Measurements from ENCODE around the gene ERGIC2. TPM values are rescaled to one million over a fixed set of nuclear protein-coding genes. Genes with fewer than 3 reads are reported as not detected.

Gene ERGIC2
- total and polyA plus RNA-seq, 5 donors from 2014 or later, result 37.4 to 125 (median 102) TPM

GRCh38 chr12:29316752-29317151, 64.2 kb downstream of the ERGIC2 start:
- H3K4me3 Mint-ChIP-seq, result no peak overlapping the region
- H3K27ac Mint-ChIP-seq, result no peak overlapping the region
- no peaks in the 10 kb centered on the region for H3K27me3 Mint-ChIP-seq
- Histone ChIP-seq H3K9me3 (ENCODE audit: control insufficient read depth in 2 of 2, low read length in 2 of 2) (no peaks in the 10 kb centered on the region), H3K4me1 (ENCODE audit: control insufficient read depth, insufficient read depth, low read length, poor library complexity, severe bottlenecking) (no peaks in the 10 kb centered on the region), H3K36me3 (ENCODE audit: control insufficient read depth, insufficient read depth, low read length) (no peaks in the 10 kb centered on the region), H3K27ac (ENCODE audit: insufficient read depth, low read length, poor library complexity, severe bottlenecking) (no peak overlapping the region), H3K4me3 (ENCODE audit: low read depth, low read length) (no peak overlapping the region), H3K27me3 (ENCODE audit: control insufficient read depth, insufficient read depth, low read length) (no peaks in the 10 kb centered on the region)
- H3K4me1 Mint-ChIP-seq, result peaks cover 9 to 15% (median 10%) of the 10 kb centered on the region in 4 donors
- DNase-seq, result no peak
- H3K36me3 Mint-ChIP-seq, result peaks cover 4% of the 10 kb centered on the region
- H3K9me3 Mint-ChIP-seq, result no peaks in the 10 kb centered on the region
- ATAC-seq (ENCODE audit: low read depth in 2 of 2), result no peak

GRCh38 chr12:29314416-29314815, 66.6 kb downstream of the ERGIC2 start:
- H3K36me3 ChIP-seq (ENCODE audit: control insufficient read depth, insufficient read depth, low read length), result peaks cover 1% of the 10 kb centered on the region
- H3K36me3 Mint-ChIP-seq, result peaks cover 4% of the 10 kb centered on the region

GRCh38 chr12:29310899-29311298, 70.1 kb downstream of the ERGIC2 start:
- no peaks in the 10 kb centered on the region for H3K4me1 ChIP-seq (ENCODE audit: control insufficient read depth, insufficient read depth, low read length, poor library complexity, severe bottlenecking)
- ATAC-seq (ENCODE audit: low read depth in 2 of 2) (no peak), DNase-seq (no peak)
- Mint-ChIP-seq H3K4me3 (no peak overlapping the region), H3K27me3 (no peaks in the 10 kb centered on the region), H3K36me3 (peaks cover 4% of the 10 kb centered on the region), H3K4me1 (no peaks in the 10 kb centered on the region), H3K9me3 (no peaks in the 10 kb centered on the region), H3K27ac (no peak overlapping the region)
- peaks cover 1% of the 10 kb centered on the region for H3K36me3 ChIP-seq (ENCODE audit: control insufficient read depth, insufficient read depth, low read length)
- no peaks in the 10 kb centered on the region for H3K27me3 ChIP-seq (ENCODE audit: control insufficient read depth, insufficient read depth, low read length)
- H3K4me3 ChIP-seq (ENCODE audit: low read depth, low read length), result no peak overlapping the region
- no peak overlapping the region for H3K27ac ChIP-seq (ENCODE audit: insufficient read depth, low read length, poor library complexity, severe bottlenecking)
- H3K9me3 ChIP-seq (ENCODE audit: control insufficient read depth in 2 of 2, low read length in 2 of 2), result no peaks in the 10 kb centered on the region

More at GRCh38 chr12:29314416-29314815, 66.6 kb downstream of the ERGIC2 start:
- no peaks in the 10 kb centered on the region for H3K9me3 ChIP-seq (ENCODE audit: control insufficient read depth in 2 of 2, low read length in 2 of 2)
- H3K27me3 ChIP-seq (ENCODE audit: control insufficient read depth, insufficient read depth, low read length), result no peaks in the 10 kb centered on the region
- no peaks in the 10 kb centered on the region for H3K4me1 ChIP-seq (ENCODE audit: control insufficient read depth, insufficient read depth, low read length, poor library complexity, severe bottlenecking)
- Mint-ChIP-seq H3K27ac (no peak overlapping the region), H3K4me1 (peaks cover 9 to 11% (median 10%) of the 10 kb centered on the region in 4 donors), H3K27me3 (no peaks in the 10 kb centered on the region), H3K4me3 (no peak overlapping the region), H3K9me3 (no peaks in the 10 kb centered on the region)
- no peak overlapping the region for H3K4me3 ChIP-seq (ENCODE audit: low read depth, low read length)
- DNase-seq, result no peak
- ATAC-seq (ENCODE audit: low read depth in 2 of 2), result no peak
- H3K27ac ChIP-seq (ENCODE audit: insufficient read depth, low read length, poor library complexity, severe bottlenecking), result no peak overlapping the region

GRCh38 chr12:29309320-29309902, 71.6 kb downstream of the ERGIC2 start:
- H3K27ac ChIP-seq (ENCODE audit: insufficient read depth, low read length, poor library complexity, severe bottlenecking), result no peak overlapping the region
- no peaks in the 10 kb centered on the region for H3K27me3 Mint-ChIP-seq
- H3K4me1 Mint-ChIP-seq, result no peaks in the 10 kb centered on the region
- DNase-seq (peak in 1 of 3 donors; percentile 12), ATAC-seq (ENCODE audit: low read depth in 2 of 2) (no peak)
- no peak overlapping the region for H3K4me3 ChIP-seq (ENCODE audit: low read depth, low read length)
- no peak overlapping the region for H3K27ac Mint-ChIP-seq
- H3K9me3 Mint-ChIP-seq, result no peaks in the 10 kb centered on the region
- H3K9me3 ChIP-seq (ENCODE audit: control insufficient read depth in 2 of 2, low read length in 2 of 2), result no peaks in the 10 kb centered on the region
- H3K36me3 ChIP-seq (ENCODE audit: control insufficient read depth, insufficient read depth, low read length), result peaks cover 1% of the 10 kb centered on the region
- no peaks in the 10 kb centered on the region for H3K36me3 Mint-ChIP-seq
- no peak overlapping the region for H3K4me3 Mint-ChIP-seq
- H3K4me1 ChIP-seq (ENCODE audit: control insufficient read depth, insufficient read depth, low read length, poor library complexity, severe bottlenecking), result no peaks in the 10 kb centered on the region
- no peaks in the 10 kb centered on the region for H3K27me3 ChIP-seq (ENCODE audit: control insufficient read depth, insufficient read depth, low read length)

- H3K36me3 ChIP-seq (ENCODE audit: control insufficient read depth, insufficient read depth, low read length), result peaks cover 1% of the 10 kb centered on the region
- peaks cover 0 to 2% (median 0%) of the 10 kb centered on the region in 7 donors for H3K9me3 Mint-ChIP-seq
- no peaks in the 10 kb centered on the region for H3K27me3 Mint-ChIP-seq
- peaks cover 11% of the 10 kb centered on the region for H3K36me3 Mint-ChIP-seq
- no peak for ATAC-seq (ENCODE audit: low read depth in 2 of 2)
- H3K9me3 ChIP-seq (ENCODE audit: control insufficient read depth in 2 of 2, low read length in 2 of 2), result no peaks in the 10 kb centered on the region
- peak overlapping the region in 1 of 3 donors; percentile 10 for H3K27ac Mint-ChIP-seq
- no peak overlapping the region for H3K4me3 ChIP-seq (ENCODE audit: low read depth, low read length)
- no peak overlapping the region for H3K27ac ChIP-seq (ENCODE audit: insufficient read depth, low read length, poor library complexity, severe bottlenecking)
- H3K4me3 Mint-ChIP-seq, result no peak overlapping the region
- no peaks in the 10 kb centered on the region for H3K4me1 ChIP-seq (ENCODE audit: control insufficient read depth, insufficient read depth, low read length, poor library complexity, severe bottlenecking)
- H3K27me3 ChIP-seq (ENCODE audit: control insufficient read depth, insufficient read depth, low read length), result no peaks in the 10 kb centered on the region
- H3K4me1 Mint-ChIP-seq, result no peaks in the 10 kb centered on the region
- no peak for DNase-seq
Measured at GRCh38 chr12:29306682-29307081, 74.3 kb downstream of the ERGIC2 start.

GRCh38 chr12:29306266-29306665, 74.7 kb downstream of the ERGIC2 start:
- Histone ChIP-seq H3K4me1 (ENCODE audit: control insufficient read depth, insufficient read depth, low read length, poor library complexity, severe bottlenecking) (no peaks in the 10 kb centered on the region), H3K27ac (ENCODE audit: insufficient read depth, low read length, poor library complexity, severe bottlenecking) (no peak overlapping the region), H3K27me3 (ENCODE audit: control insufficient read depth, insufficient read depth, low read length) (no peaks in the 10 kb centered on the region), H3K36me3 (ENCODE audit: control insufficient read depth, insufficient read depth, low read length) (peaks cover 1% of the 10 kb centered on the region), H3K4me3 (ENCODE audit: low read depth, low read length) (no peak overlapping the region), H3K9me3 (ENCODE audit: control insufficient read depth in 2 of 2, low read length in 2 of 2) (no peaks in the 10 kb centered on the region)
- Mint-ChIP-seq H3K27me3 (no peaks in the 10 kb centered on the region), H3K9me3 (peaks cover 0 to 2% (median 0%) of the 10 kb centered on the region in 7 donors), H3K4me1 (no peaks in the 10 kb centered on the region), H3K36me3 (peaks cover 11% of the 10 kb centered on the region), H3K4me3 (no peak overlapping the region), H3K27ac (no peak overlapping the region)
- ATAC-seq (ENCODE audit: low read depth in 2 of 2) (no peak), DNase-seq (no peak)

GRCh38 chr12:29304388-29304787, 76.6 kb downstream of the ERGIC2 start:
- Mint-ChIP-seq H3K36me3 (peaks cover 11% of the 10 kb centered on the region), H3K4me3 (no peak overlapping the region), H3K4me1 (no peaks in the 10 kb centered on the region), H3K9me3 (peaks cover 0 to 2% (median 0%) of the 10 kb centered on the region in 7 donors), H3K27ac (no peak overlapping the region), H3K27me3 (no peaks in the 10 kb centered on the region)
- H3K4me3 ChIP-seq (ENCODE audit: low read depth, low read length), result no peak overlapping the region
- H3K9me3 ChIP-seq (ENCODE audit: control insufficient read depth in 2 of 2, low read length in 2 of 2), result no peaks in the 10 kb centered on the region
- H3K27ac ChIP-seq (ENCODE audit: insufficient read depth, low read length, poor library complexity, severe bottlenecking), result no peak overlapping the region
- H3K36me3 ChIP-seq (ENCODE audit: control insufficient read depth, insufficient read depth, low read length), result no peaks in the 10 kb centered on the region
- DNase-seq, result no peak
- no peaks in the 10 kb centered on the region for H3K4me1 ChIP-seq (ENCODE audit: control insufficient read depth, insufficient read depth, low read length, poor library complexity, severe bottlenecking)
- H3K27me3 ChIP-seq (ENCODE audit: control insufficient read depth, insufficient read depth, low read length), result no peaks in the 10 kb centered on the region
- no peak for ATAC-seq (ENCODE audit: low read depth in 2 of 2)

- peaks cover 0 to 2% (median 0%) of the 10 kb centered on the region in 7 donors for H3K9me3 Mint-ChIP-seq
- H3K36me3 Mint-ChIP-seq, result peaks cover 11% of the 10 kb centered on the region
- Histone ChIP-seq H3K36me3 (ENCODE audit: control insufficient read depth, insufficient read depth, low read length) (no peaks in the 10 kb centered on the region), H3K4me1 (ENCODE audit: control insufficient read depth, insufficient read depth, low read length, poor library complexity, severe bottlenecking) (no peaks in the 10 kb centered on the region), H3K9me3 (ENCODE audit: control insufficient read depth in 2 of 2, low read length in 2 of 2) (no peaks in the 10 kb centered on the region), H3K27me3 (ENCODE audit: control insufficient read depth, insufficient read depth, low read length) (no peaks in the 10 kb centered on the region), H3K27ac (ENCODE audit: insufficient read depth, low read length, poor library complexity, severe bottlenecking) (no peak overlapping the region), H3K4me3 (ENCODE audit: low read depth, low read length) (no peak overlapping the region)
- DNase-seq (no peak), ATAC-seq (ENCODE audit: low read depth in 2 of 2) (no peak)
- H3K4me1 Mint-ChIP-seq, result peaks cover 0 to 2% (median 0%) of the 10 kb centered on the region in 4 donors
- no peak overlapping the region for H3K4me3 Mint-ChIP-seq
- no peak overlapping the region for H3K27ac Mint-ChIP-seq
- H3K27me3 Mint-ChIP-seq, result no peaks in the 10 kb centered on the region
Measured at GRCh38 chr12:29301114-29301513, 79.9 kb downstream of the ERGIC2 start.

Data from CD4-positive, CD25-positive, alpha-beta regulatory T cell (primary cell).